ENCODE data around the gene JUNB. TPM values are rescaled to one million over a fixed set of nuclear protein-coding genes. Genes with fewer than 3 reads are reported as not detected.
"Not testable (repeated sequence)": the region's sequence is repeated elsewhere in the genome, so short reads cannot be mapped to it uniquely, and the experiment has no call there.

The JUNB gene
- total RNA-seq, 1 experiment from 2014 or later, result 44.1 TPM

- DNase-seq (ENCODE audit: low read depth), result no peak
Observed at GRCh38 chr19:12789098-12789903, 2.0 kb upstream of the JUNB start.

GRCh38 chr19:12789904-12790619 lies 1.2 kb upstream of the JUNB start:
- DNase-seq (ENCODE audit: low read depth), result peak; percentile 97

GRCh38 chr19:12790628-12791344 lies 500 bp upstream of the JUNB start:
- DNase-seq (ENCODE audit: low read depth), result no peak

- peak; percentile 64 for DNase-seq (ENCODE audit: low read depth)
Observed at GRCh38 chr19:12792051-12792852, 966 bp downstream of the JUNB start.

GRCh38 chr19:12792853-12793289 lies 1.6 kb downstream of the JUNB start:
- DNase-seq (ENCODE audit: low read depth), result no peak

- DNase-seq (ENCODE audit: low read depth), result peak; percentile 92
Observed at GRCh38 chr19:12793290-12794195, 2.3 kb downstream of the JUNB start.

GRCh38 chr19:12794196-12794941 lies 3.1 kb downstream of the JUNB start:
- no peak for DNase-seq (ENCODE audit: low read depth)

- DNase-seq (ENCODE audit: low read depth), result no peak
Observed at GRCh38 chr19:12794971-12795381, 3.7 kb downstream of the JUNB start.

GRCh38 chr19:12796146-12797071 lies 5.1 kb downstream of the JUNB start:
- DNase-seq (ENCODE audit: low read depth), result peak; percentile 77

GRCh38 chr19:12797141-12797587 lies 5.9 kb downstream of the JUNB start:
- no peak for DNase-seq (ENCODE audit: low read depth)

GRCh38 chr19:12797607-12798006 lies 6.3 kb downstream of the JUNB start:
- not testable (repeated sequence) for DNase-seq (ENCODE audit: low read depth)

- DNase-seq (ENCODE audit: low read depth), result no peak
Observed at GRCh38 chr19:12799742-12800465, 8.6 kb downstream of the JUNB start.

GRCh38 chr19:12800466-12800770 lies 9.1 kb downstream of the JUNB start:
- DNase-seq (ENCODE audit: low read depth), result no peak

- no peak for DNase-seq (ENCODE audit: low read depth)
Observed at GRCh38 chr19:12800923-12801465, 9.7 kb downstream of the JUNB start.

- DNase-seq (ENCODE audit: low read depth), result peak; percentile 77
Observed at GRCh38 chr19:12801466-12802266, 10.4 kb downstream of the JUNB start, which contains the start of the genes PRDX2 and THSD8. Gene PRDX2 (minus strand): TSS chr19:12801800. CDS start chr19:12801261, 539 bp downstream. Gene THSD8 (plus strand): TSS chr19:12802069. CDS start chr19:12802072, 3 bp downstream.

GRCh38 chr19:12802267-12803106 lies 11.2 kb downstream of the JUNB start:
- DNase-seq (ENCODE audit: low read depth), result peak; percentile 28
